ENCODE results near the gene MAP3K2. TPM values are rescaled to one million over a fixed set of nuclear protein-coding genes. Genes with fewer than 3 reads are reported as not detected.
"Not testable (repeated sequence)": the region's sequence is repeated elsewhere in the genome, so short reads cannot be mapped to it uniquely, and the experiment has no call there.

Gene MAP3K2
- total RNA-seq, 8 experiments from 2014 or later: 17.6 to 32.8 (median 22.8) TPM

DNA sequence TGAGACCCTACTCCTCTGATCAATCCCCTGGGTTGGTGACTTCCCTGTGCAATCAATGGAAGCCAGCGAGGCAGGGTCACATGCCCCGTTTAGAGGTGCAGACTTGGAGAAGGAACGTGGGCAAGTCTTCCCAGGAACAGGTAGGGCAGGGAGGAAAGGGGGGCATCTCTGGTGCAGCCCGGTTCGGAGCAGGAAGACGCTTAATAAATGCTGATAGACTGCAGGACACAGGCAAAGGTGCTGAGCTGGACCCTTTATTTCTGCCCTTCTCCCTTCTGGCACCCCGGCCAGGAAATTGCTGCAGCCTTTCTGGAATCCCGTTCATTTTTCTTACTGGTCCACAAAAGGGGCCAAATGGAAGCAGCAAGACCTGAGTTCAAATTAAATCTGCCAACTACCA, 29.6 kb upstream of the MAP3K2 start:
- Histone ChIP-seq H3K4me3 (no peak overlapping the region), H3K27ac (no peak overlapping the region), H3K4me1 (replicated peaks in 1 of 2) (peaks cover 3 to 4% of the 10 kb centered on the region in 2 donors)
- in situ Hi-C loops (cut with MboI; ENCODE audit: low pct_unique_long_range_greater_than_20kb in 2 of 9, low sequenced_read_pairs in 9 of 9, unreplicated experiment in 9 of 9): no loop called here
- ATAC-seq (replicated peaks in 6 of 8): no peak
- WGBS, 10 experiments: 0 to 100% (median 80%) methylated on average over 1 to 5 of the region's 8 CpGs; no CpG with 5 or more reads in 3 of the 10 experiments

GRCh38 chr2:127416506-127417001, 28.8 kb upstream of the MAP3K2 start:
- no peak overlapping the region for H3K27ac ChIP-seq
- ATAC-seq (replicated peaks in 6 of 8): peak in 4 of 8 experiments; percentile 1 to 28 (median 15)
- peaks cover 3 to 6% of the 10 kb centered on the region in 2 donors for H3K4me1 ChIP-seq (replicated peaks in 1 of 2)
- 60% methylated on average over 1 of the region's 4 CpGs; no CpG with 5 or more reads in 9 of the 10 experiments for WGBS, 10 experiments
- in situ Hi-C loops (cut with MboI; ENCODE audit: low pct_unique_long_range_greater_than_20kb in 2 of 9, low sequenced_read_pairs in 9 of 9, unreplicated experiment in 9 of 9): no loop called here
- H3K4me3 ChIP-seq: no peak overlapping the region

- WGBS, 10 experiments: 17 to 93% (median 69%) methylated on average over 2 to 22 of the region's 55 CpGs; no CpG with 5 or more reads in 2 of the 10 experiments
- Histone ChIP-seq H3K4me1 (replicated peaks in 1 of 2) (peaks cover 3 to 7% of the 10 kb centered on the region in 2 donors), H3K4me3 (peak overlapping the region in 4 of 5 donors; percentile 13 to 22 (median 18)), H3K27ac (no peak overlapping the region)
- in situ Hi-C loops (cut with MboI; ENCODE audit: low pct_unique_long_range_greater_than_20kb in 2 of 9, low sequenced_read_pairs in 9 of 9, unreplicated experiment in 9 of 9): no loop called here
- ATAC-seq (replicated peaks in 6 of 8): peak in 7 of 8 experiments; percentile 33 to 94 (median 90)
Observed at GRCh38 chr2:127415593-127416505, 28.1 kb upstream of the MAP3K2 start.

GRCh38 chr2:127414638-127415592, 27.1 kb upstream of the MAP3K2 start:
- in situ Hi-C loops (cut with MboI; ENCODE audit: low pct_unique_long_range_greater_than_20kb in 2 of 9, low sequenced_read_pairs in 9 of 9, unreplicated experiment in 9 of 9): no loop called here
- H3K27ac ChIP-seq: no peak overlapping the region
- no peak for ATAC-seq (replicated peaks in 6 of 8)
- H3K4me3 ChIP-seq: no peak overlapping the region
- peaks cover 3 to 7% of the 10 kb centered on the region in 2 donors for H3K4me1 ChIP-seq (replicated peaks in 1 of 2)
- WGBS, 10 experiments: 59 to 93% (median 84%) methylated on average over 2 to 10 of the region's 13 CpGs; no CpG with 5 or more reads in 2 of the 10 experiments

GRCh38 chr2:127413782-127414637, 26.2 kb upstream of the MAP3K2 start:
- Histone ChIP-seq H3K4me1 (replicated peaks in 1 of 2) (peaks cover 3 to 7% of the 10 kb centered on the region in 2 donors), H3K27ac (no peak overlapping the region), H3K4me3 (no peak overlapping the region)
- in situ Hi-C loops (cut with MboI; ENCODE audit: low pct_unique_long_range_greater_than_20kb in 2 of 9, low sequenced_read_pairs in 9 of 9, unreplicated experiment in 9 of 9): no loop called here
- no peak for ATAC-seq (replicated peaks in 6 of 8)
- 48 to 100% (median 82%) methylated on average over 1 to 8 of the region's 8 CpGs for WGBS, 10 experiments

GRCh38 chr2:127413200-127413599, 25.4 kb upstream of the MAP3K2 start:
- ATAC-seq (replicated peaks in 6 of 8): no peak
- WGBS, 10 experiments: 53 to 100% (median 82%) methylated on average over 2 to 3 of the region's 3 CpGs
- H3K4me3 ChIP-seq: no peak overlapping the region
- peaks cover 3 to 7% of the 10 kb centered on the region in 2 donors for H3K4me1 ChIP-seq (replicated peaks in 1 of 2)
- H3K27ac ChIP-seq: no peak overlapping the region
- in situ Hi-C loops (cut with MboI; ENCODE audit: low pct_unique_long_range_greater_than_20kb in 2 of 9, low sequenced_read_pairs in 9 of 9, unreplicated experiment in 9 of 9): no loop called here

GRCh38 chr2:127411653-127412369, 24.0 kb upstream of the MAP3K2 start:
- in situ Hi-C loops (cut with MboI; ENCODE audit: low pct_unique_long_range_greater_than_20kb in 2 of 9, low sequenced_read_pairs in 9 of 9, unreplicated experiment in 9 of 9): no loop called here

GRCh38 chr2:127410871-127411652, 23.3 kb upstream of the MAP3K2 start:
- no peak overlapping the region for H3K4me3 ChIP-seq
- 0 to 87% (median 56%) methylated on average over 1 to 6 of the region's 6 CpGs for WGBS, 10 experiments
- H3K4me1 ChIP-seq (replicated peaks in 1 of 2): peaks cover under 1 to 11% of the 10 kb centered on the region in 2 donors
- in situ Hi-C loops (cut with MboI; ENCODE audit: low pct_unique_long_range_greater_than_20kb in 2 of 9, low sequenced_read_pairs in 9 of 9, unreplicated experiment in 9 of 9): no loop called here
- no peak overlapping the region for H3K27ac ChIP-seq
- peak in 3 of 8 experiments; percentile 6 to 31 (median 16) for ATAC-seq (replicated peaks in 6 of 8)

More at GRCh38 chr2:127411653-127412369, 24.0 kb upstream of the MAP3K2 start:
- 45 to 100% (median 73%) methylated on average over 1 to 12 of the region's 12 CpGs for WGBS, 10 experiments
- Histone ChIP-seq H3K27ac (no peak overlapping the region), H3K4me3 (no peak overlapping the region), H3K4me1 (replicated peaks in 1 of 2) (peaks cover 3 to 11% of the 10 kb centered on the region in 2 donors)
- ATAC-seq (replicated peaks in 6 of 8): no peak

- ATAC-seq (replicated peaks in 6 of 8); H3K27ac ChIP-seq; in situ Hi-C loops (cut with MboI; ENCODE audit: low pct_unique_long_range_greater_than_20kb in 2 of 9, low sequenced_read_pairs in 9 of 9, unreplicated experiment in 9 of 9); H3K4me3 ChIP-seq; H3K4me1 ChIP-seq (replicated peaks in 1 of 2): not testable (repeated sequence)
- WGBS, 10 experiments: 88 to 100% (median 96%) methylated on average over 3 to 6 of the region's 8 CpGs; no CpG with 5 or more reads in 3 of the 10 experiments
Observed at GRCh38 chr2:127409716-127410115, 21.9 kb upstream of the MAP3K2 start.

DNA sequence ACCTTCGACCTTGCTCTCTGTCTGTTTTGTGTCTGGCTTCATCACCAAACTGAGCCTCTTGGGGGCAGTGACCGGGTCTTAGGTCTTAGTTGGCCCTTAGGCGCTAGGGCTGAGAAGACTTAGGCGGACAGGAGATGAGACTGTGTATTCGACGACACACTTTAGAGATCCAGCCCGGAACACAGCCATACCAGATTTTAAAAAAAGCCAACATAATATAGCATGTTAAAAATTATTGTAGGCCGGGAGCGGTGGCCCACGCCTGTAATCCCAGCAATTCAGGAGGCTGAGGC, 21.0 kb upstream of the MAP3K2 start:
- in situ Hi-C loops (cut with MboI; ENCODE audit: low pct_unique_long_range_greater_than_20kb in 2 of 9, low sequenced_read_pairs in 9 of 9, unreplicated experiment in 9 of 9): no loop called here
- peak overlapping the region in 1 of 2 donors; percentile 79 for H3K27ac ChIP-seq

More for the DNA sequence above, 21.0 kb upstream of the MAP3K2 start:
- WGBS, 10 experiments: 85 to 100% (median 100%) methylated on average over 1 to 10 of the region's 10 CpGs; no CpG with 5 or more reads in 7 of the 10 experiments
- no peak for ATAC-seq (replicated peaks in 6 of 8)
- Histone ChIP-seq H3K4me1 (replicated peaks in 1 of 2) (peaks cover 0 to 7% of the 10 kb centered on the region in 2 donors), H3K4me3 (no peak overlapping the region)

Data from motor neuron (in vitro differentiated cells).